ENCODE results near the gene HSPA1L. TPM values are rescaled to one million over a fixed set of nuclear protein-coding genes. Genes with fewer than 3 reads are reported as not detected.
"Not testable (repeated sequence)": the region's sequence is repeated elsewhere in the genome, so short reads cannot be mapped to it uniquely, and the experiment has no call there.

HSPA1L gene
- total and polyA plus RNA-seq, 2 donors (not counting 1 experiment from before 2014, with no cell fraction given), result 0.81 to 2.0 TPM

- ChIA-PET CTCF (no interaction called here), POLR2A (no interaction called here)
- Histone ChIP-seq H3K4me1 (ENCODE audit: control insufficient read depth in 2 of 2, insufficient read depth in 2 of 2, low read length in 2 of 2) (peaks cover 10 to 21% of the 10 kb centered on the region in 2 donors), H3K9ac (ENCODE audit: low read length) (no peak overlapping the region), H3K27ac (ENCODE audit: low read length in 2 of 2) (no peak overlapping the region), H3K9me3 (ENCODE audit: control extremely low read depth in 1 of 3, control insufficient read depth in 2 of 3, insufficient read depth in 1 of 3, low read length in 2 of 3) (no peaks in the 10 kb centered on the region), H3K27me3 (replicated peaks in 1 of 4; ENCODE audit: control extremely low read depth in 1 of 4, control insufficient read depth in 3 of 4, insufficient read depth in 4 of 4, low read length in 3 of 4) (no peaks in the 10 kb centered on the region), H4K20me1 (ENCODE audit: control insufficient read depth, insufficient read depth, low read length, poor library complexity, severe bottlenecking) (peaks cover 10% of the 10 kb centered on the region), H3K4me3 (ENCODE audit: control extremely low read depth in 1 of 5, extremely low read depth in 1 of 5, insufficient read depth in 1 of 5, low read depth in 2 of 5, low read length in 4 of 5) (no peak overlapping the region), H3K4me2 (replicated peaks; ENCODE audit: low read depth, low read length, poor library complexity, severe bottlenecking) (no peak overlapping the region), H2AFZ (ENCODE audit: insufficient read depth, low read depth, low read length, poor library complexity, severe bottlenecking) (no peak overlapping the region), H3K36me3 (replicated peaks in 1 of 2; ENCODE audit: control extremely low read depth in 1 of 2, control insufficient read depth in 1 of 2, extremely low read depth in 1 of 2, insufficient read depth in 2 of 2, low read length in 1 of 2) (peaks cover 4 to 44% of the 10 kb centered on the region in 2 experiments), H3K79me2 (ENCODE audit: control insufficient read depth, insufficient read depth, low read length) (peaks cover 14% of the 10 kb centered on the region)
- 95% methylated on average over 6 of the region's 9 CpGs for WGBS (ENCODE audit: insufficient coverage)
- Mint-ChIP-seq H3K4me3 (no peak overlapping the region), H3K9me3 (ENCODE audit: insufficient read depth) (no peaks in the 10 kb centered on the region), H3K4me1 (peaks cover 16% of the 10 kb centered on the region), H3K27ac (no peak overlapping the region), H3K27me3 (no peaks in the 10 kb centered on the region)
- ATAC-seq (ENCODE audit: low read depth) (no peak), DNase-seq (no peak)
- intact Hi-C loops (cut with micrococcal nuclease), result no loop called here
- TF ChIP-seq EZH2 (IDR thresholded peaks at IDR 0.05; ENCODE audit: borderline replicate concordance, insufficient read depth, low read depth, low read length, poor library complexity, severe bottlenecking) (no peak), CTCF (IDR thresholded peaks at IDR 0.05) (no peak)
Observed at GRCh38 chr6:31842053-31842452, 27.0 kb upstream of the HSPA1L start.

GRCh38 chr6:31839779-31840126, 24.7 kb upstream of the HSPA1L start:
- H3K9ac ChIP-seq (ENCODE audit: low read length); H3K9me3 ChIP-seq (ENCODE audit: control extremely low read depth in 1 of 3, control insufficient read depth in 2 of 3, insufficient read depth in 1 of 3, low read length in 2 of 3); H3K4me3 Mint-ChIP-seq; POLR2A ChIA-PET; H3K9me3 Mint-ChIP-seq (ENCODE audit: insufficient read depth); H3K27ac ChIP-seq (ENCODE audit: low read length in 2 of 2); DNase-seq; H3K27ac Mint-ChIP-seq; H3K27me3 Mint-ChIP-seq; H3K4me3 ChIP-seq (ENCODE audit: control extremely low read depth in 1 of 5, extremely low read depth in 1 of 5, insufficient read depth in 1 of 5, low read depth in 2 of 5, low read length in 4 of 5); H2AFZ ChIP-seq (ENCODE audit: insufficient read depth, low read depth, low read length, poor library complexity, severe bottlenecking); H3K27me3 ChIP-seq (replicated peaks in 1 of 4; ENCODE audit: control extremely low read depth in 1 of 4, control insufficient read depth in 3 of 4, insufficient read depth in 4 of 4, low read length in 3 of 4); H3K4me2 ChIP-seq (replicated peaks; ENCODE audit: low read depth, low read length, poor library complexity, severe bottlenecking); ATAC-seq (ENCODE audit: low read depth): not testable (repeated sequence)
- CTCF ChIA-PET, result interaction anchor here (0.7 to 2.0 kb wide), 5 partner anchors 10 to 250 kb away, joined by 3 to 5 read pairs (median 3); partner anchors contain the start of gene NEU1
- Histone ChIP-seq H3K4me1 (ENCODE audit: control insufficient read depth in 2 of 2, insufficient read depth in 2 of 2, low read length in 2 of 2) (peaks cover 24 to 40% of the 10 kb centered on the region in 2 donors), H4K20me1 (ENCODE audit: control insufficient read depth, insufficient read depth, low read length, poor library complexity, severe bottlenecking) (peaks cover 13% of the 10 kb centered on the region), H3K36me3 (replicated peaks in 1 of 2; ENCODE audit: control extremely low read depth in 1 of 2, control insufficient read depth in 1 of 2, extremely low read depth in 1 of 2, insufficient read depth in 2 of 2, low read length in 1 of 2) (peaks cover 4 to 46% of the 10 kb centered on the region in 2 experiments), H3K79me2 (ENCODE audit: control insufficient read depth, insufficient read depth, low read length) (peaks cover 37% of the 10 kb centered on the region)
- peaks cover 33% of the 10 kb centered on the region for H3K4me1 Mint-ChIP-seq
- intact Hi-C loops (cut with micrococcal nuclease), result loop anchor here (10.0 kb wide), 1 partner anchor 135 kb away; the partner anchor contains the start of gene DXO
- WGBS (ENCODE audit: insufficient coverage), result 100% methylated on average over 2 of the region's 8 CpGs
